ENCODE results near the gene HOXA4. TPM values are rescaled to one million over a fixed set of nuclear protein-coding genes. Genes with fewer than 3 reads are reported as not detected.

The HOXA4 gene
- total RNA-seq, 1 donor from 2014 or later = not detected

GRCh38 chr7:27112955-27113949, 17.3 kb downstream of the HOXA4 start:
- peak; percentile 99 for TF ChIP-seq EZH2 (IDR thresholded peaks at IDR 0.05)
- peak; percentile 98 for TF ChIP-seq EZH2phosphoT487 (IDR thresholded peaks at IDR 0.05)
- no peak for TF ChIP-seq CTCF (IDR thresholded peaks at IDR 0.05)
- H3K79me2 ChIP-seq (ENCODE audit: low read depth) = no peaks in the 10 kb centered on the region
- Mint-ChIP-seq H3K4me1 (no peaks in the 10 kb centered on the region), H3K36me3 (no peaks in the 10 kb centered on the region), H3K4me3 (no peak overlapping the region), H3K27me3 (ENCODE audit: insufficient read depth, low read depth) (peaks cover 90% of the 10 kb centered on the region), H3K27ac (no peak overlapping the region), H3K9me3 (peaks cover 3% of the 10 kb centered on the region)
- DNase-seq (ENCODE audit: low spot score) = peak; percentile 68
- H3K27ac ChIP-seq = no peak overlapping the region
- H2AFZ ChIP-seq (replicated peaks) = no peak overlapping the region
- no peak overlapping the region for H3K4me3 ChIP-seq
- no peak overlapping the region for H3K9ac ChIP-seq
- H3K36me3 ChIP-seq = no peaks in the 10 kb centered on the region
- H3K4me2 ChIP-seq = no peak overlapping the region
- peaks cover 100% of the 10 kb centered on the region for H3K27me3 ChIP-seq
- H3K4me1 ChIP-seq = no peaks in the 10 kb centered on the region
- peaks cover 95% of the 10 kb centered on the region for H4K20me1 ChIP-seq (ENCODE audit: low read depth)
- H3F3A ChIP-seq (ENCODE audit: low read depth) = peaks cover 13% of the 10 kb centered on the region
- no peaks in the 10 kb centered on the region for H3K9me3 ChIP-seq (ENCODE audit: low read depth)

GRCh38 chr7:27112361-27112760, 18.2 kb downstream of the HOXA4 start:
- H3K27me3 Mint-ChIP-seq (ENCODE audit: insufficient read depth, low read depth) = peaks cover 88% of the 10 kb centered on the region
- no peak for DNase-seq (ENCODE audit: low spot score)
- Histone ChIP-seq H3K4me2 (no peak overlapping the region), H3K79me2 (ENCODE audit: low read depth) (no peaks in the 10 kb centered on the region), H2AFZ (replicated peaks) (no peak overlapping the region), H3K27ac (no peak overlapping the region), H3F3A (ENCODE audit: low read depth) (peaks cover 13% of the 10 kb centered on the region), H3K9ac (no peak overlapping the region), H3K36me3 (no peaks in the 10 kb centered on the region), H3K4me1 (no peaks in the 10 kb centered on the region), H3K4me3 (no peak overlapping the region), H4K20me1 (ENCODE audit: low read depth) (peaks cover 95% of the 10 kb centered on the region), H3K27me3 (peaks cover 100% of the 10 kb centered on the region), H3K9me3 (ENCODE audit: low read depth) (no peaks in the 10 kb centered on the region)
- H3K9me3 Mint-ChIP-seq = peaks cover 3% of the 10 kb centered on the region
- no peaks in the 10 kb centered on the region for H3K36me3 Mint-ChIP-seq
- H3K27ac Mint-ChIP-seq = no peak overlapping the region
- TF ChIP-seq EZH2 (IDR thresholded peaks at IDR 0.05) = no peak
- no peak for TF ChIP-seq CTCF (IDR thresholded peaks at IDR 0.05)
- no peak for TF ChIP-seq EZH2phosphoT487 (IDR thresholded peaks at IDR 0.05)
- H3K4me1 Mint-ChIP-seq = no peaks in the 10 kb centered on the region
- no peak overlapping the region for H3K4me3 Mint-ChIP-seq

- no peak overlapping the region for H3K4me3 ChIP-seq
- Mint-ChIP-seq H3K4me1 (no peaks in the 10 kb centered on the region), H3K9me3 (peaks cover 3% of the 10 kb centered on the region), H3K27ac (no peak overlapping the region), H3K4me3 (no peak overlapping the region), H3K36me3 (no peaks in the 10 kb centered on the region), H3K27me3 (ENCODE audit: insufficient read depth, low read depth) (peaks cover 88% of the 10 kb centered on the region)
- H3K27me3 ChIP-seq = peaks cover 100% of the 10 kb centered on the region
- H3K4me1 ChIP-seq = no peaks in the 10 kb centered on the region
- no peak overlapping the region for H3K27ac ChIP-seq
- no peak overlapping the region for H3K4me2 ChIP-seq
- H3K9me3 ChIP-seq (ENCODE audit: low read depth) = no peaks in the 10 kb centered on the region
- no peak for DNase-seq (ENCODE audit: low spot score)
- no peak for TF ChIP-seq EZH2phosphoT487 (IDR thresholded peaks at IDR 0.05)
- TF ChIP-seq CTCF (IDR thresholded peaks at IDR 0.05) = no peak
- no peak for TF ChIP-seq EZH2 (IDR thresholded peaks at IDR 0.05)
- H4K20me1 ChIP-seq (ENCODE audit: low read depth) = peaks cover 95% of the 10 kb centered on the region
- no peak overlapping the region for H2AFZ ChIP-seq (replicated peaks)
- H3K9ac ChIP-seq = no peak overlapping the region
- no peaks in the 10 kb centered on the region for H3K79me2 ChIP-seq (ENCODE audit: low read depth)
- H3K36me3 ChIP-seq = no peaks in the 10 kb centered on the region
- peaks cover 13% of the 10 kb centered on the region for H3F3A ChIP-seq (ENCODE audit: low read depth)
Measured at GRCh38 chr7:27111751-27112277, 18.7 kb downstream of the HOXA4 start.

Data from neural progenitor cell (in vitro differentiated cells).